Measurements from ENCODE around the gene FZD10. TPM values are rescaled to one million over a fixed set of nuclear protein-coding genes. Genes with fewer than 3 reads are reported as not detected.

FZD10 gene
- total RNA-seq, 1 donor from 2014 or later = 1.1 TPM

GRCh38 chr12:130131801-130132200 lies 30.5 kb upstream of the FZD10 start:
- DNase-seq (ENCODE audit: low spot score) = no peak

- DNase-seq (ENCODE audit: low spot score) = no peak
Measured at GRCh38 chr12:130132831-130133511, 29.3 kb upstream of the FZD10 start.

GRCh38 chr12:130133851-130134562 lies 28.3 kb upstream of the FZD10 start:
- DNase-seq (ENCODE audit: low spot score) = no peak

DNA sequence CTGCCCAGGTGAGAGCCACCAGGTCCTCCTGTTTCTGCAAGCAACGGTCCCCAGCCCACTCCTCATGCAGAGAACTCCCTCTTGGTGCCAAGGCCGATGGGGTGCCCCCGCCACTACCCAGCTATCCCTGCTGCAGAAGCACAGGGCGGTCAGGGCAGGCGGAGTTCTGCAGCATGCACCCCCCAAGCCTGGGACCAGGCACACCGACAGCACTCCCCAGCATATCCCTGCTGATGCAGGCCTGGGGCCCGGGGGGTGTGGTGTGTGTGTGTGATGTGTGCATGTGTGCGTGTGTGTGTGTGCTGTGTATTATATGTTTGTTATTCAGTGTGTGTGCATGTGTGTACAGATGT lies 27.7 kb upstream of the FZD10 start:
- no peak for DNase-seq (ENCODE audit: low spot score)

DNA sequence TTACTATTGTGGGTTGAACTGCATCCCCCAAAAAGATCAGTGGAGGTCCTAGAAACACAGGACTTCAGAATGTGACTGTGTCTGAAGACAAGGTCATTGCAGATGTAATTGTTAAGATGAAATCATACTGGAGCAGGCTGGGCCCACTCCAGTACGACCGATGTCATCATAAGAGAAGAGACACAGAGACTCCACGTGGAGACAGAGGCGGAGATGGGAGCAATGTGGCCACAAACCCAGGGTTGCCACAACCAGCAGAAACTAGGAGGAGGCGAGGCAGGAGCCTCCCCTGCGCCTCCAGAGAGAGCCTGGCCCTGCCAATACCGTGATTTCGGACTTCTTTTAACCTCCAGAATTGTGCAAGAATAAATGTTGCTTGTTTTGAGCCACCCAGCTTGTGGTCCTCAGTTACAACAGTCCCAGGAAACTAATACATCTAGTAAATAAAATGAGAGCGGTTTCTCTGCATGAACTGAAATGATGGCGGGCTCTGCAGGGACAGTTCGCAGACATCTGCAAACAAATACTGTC lies 25.7 kb upstream of the FZD10 start:
- DNase-seq (ENCODE audit: low spot score) = no peak

DNA sequence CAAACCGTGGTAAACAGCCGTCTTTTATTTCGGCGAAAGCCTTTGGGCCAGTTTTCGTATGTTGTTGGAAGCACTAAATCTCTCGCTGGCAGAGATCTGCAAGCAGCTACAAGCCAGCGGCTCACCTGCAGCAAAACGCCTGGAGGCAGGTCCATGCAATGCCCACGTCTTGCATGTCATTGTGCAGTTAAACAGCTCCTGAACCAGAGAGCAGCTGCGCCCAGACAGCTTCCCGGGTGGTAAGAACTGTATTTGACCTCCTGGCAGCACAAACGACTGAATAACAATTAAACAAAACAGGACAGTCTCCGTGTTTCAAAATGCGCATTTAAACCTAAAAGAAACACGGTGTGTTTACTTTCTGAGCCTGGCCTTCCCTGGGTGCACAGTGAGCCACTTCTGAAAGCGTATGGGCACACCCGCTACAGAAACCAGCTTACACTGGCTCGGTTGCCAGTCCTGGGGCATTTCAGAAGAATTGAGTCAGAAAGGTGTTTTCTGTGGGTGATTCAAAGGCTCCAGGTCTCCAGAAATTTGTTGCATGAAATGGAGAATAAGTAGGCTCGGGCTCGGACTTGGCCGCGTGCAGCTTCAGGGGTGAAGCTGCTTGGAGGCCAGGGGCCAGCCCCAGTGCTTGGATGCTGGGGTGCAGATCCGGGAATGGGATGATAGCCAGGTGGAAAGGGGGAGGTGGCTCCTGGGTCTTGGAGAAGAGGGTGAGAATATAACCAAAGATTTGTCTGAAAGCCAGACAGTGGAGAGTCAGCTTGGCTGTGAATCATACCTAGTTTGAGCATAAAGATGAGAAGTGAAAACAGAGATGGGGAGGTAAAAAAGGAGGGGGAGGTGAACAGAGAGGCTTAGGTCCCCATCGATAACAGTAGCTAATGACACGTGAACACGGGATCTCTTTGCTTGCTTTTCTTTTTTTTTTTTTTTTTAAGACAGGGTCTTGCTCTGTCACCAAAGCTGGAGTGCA lies 24.9 kb upstream of the FZD10 start:
- DNase-seq (ENCODE audit: low spot score) = no peak

- no peak for DNase-seq (ENCODE audit: low spot score)
Measured at GRCh38 chr12:130138478-130138877, 23.8 kb upstream of the FZD10 start.

GRCh38 chr12:130139567-130140421 lies 22.5 kb upstream of the FZD10 start:
- peak; percentile 50 for DNase-seq (ENCODE audit: low spot score)

DNA sequence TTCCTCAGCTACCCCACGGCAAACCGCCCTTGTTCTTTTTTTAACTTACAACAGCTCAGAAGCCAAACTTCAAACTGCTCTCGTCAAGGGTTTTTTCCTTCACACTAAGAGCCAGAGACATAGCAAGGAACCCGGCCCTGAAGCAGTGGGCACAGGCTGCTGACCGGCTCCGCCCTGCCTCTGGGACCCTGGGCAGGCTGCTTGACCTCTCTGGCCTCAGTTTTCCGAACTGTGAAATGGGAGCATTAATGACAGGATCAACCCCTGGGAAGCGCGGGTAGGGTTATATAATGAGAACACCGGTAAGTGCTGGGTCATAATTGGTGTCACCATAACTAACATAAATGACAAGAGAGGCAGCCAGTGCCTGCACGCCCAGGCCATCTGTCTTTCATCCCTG lies 21.2 kb upstream of the FZD10 start:
- no peak for DNase-seq (ENCODE audit: low spot score)

- DNase-seq (ENCODE audit: low spot score) = no peak
Measured at GRCh38 chr12:130141901-130142683, 20.2 kb upstream of the FZD10 start.

DNA sequence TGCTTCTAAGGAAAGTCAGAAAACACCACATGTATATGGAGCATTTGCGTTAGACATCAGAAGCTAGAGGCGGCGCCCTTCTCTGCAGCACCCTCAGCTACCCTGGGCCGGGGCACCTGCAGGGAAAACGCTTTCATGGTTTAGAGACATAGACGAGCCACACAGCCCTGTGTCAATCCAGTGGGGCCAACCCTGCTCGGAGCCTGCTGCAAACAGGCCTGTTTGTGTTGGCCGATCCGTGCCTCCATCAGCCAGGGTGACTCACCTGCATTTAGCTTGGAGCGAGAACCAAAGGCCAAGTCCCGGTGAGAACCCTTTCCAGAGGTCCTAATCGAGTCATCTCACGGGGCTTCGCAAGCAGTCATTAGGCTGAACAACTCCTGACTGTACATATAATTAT lies 19.5 kb upstream of the FZD10 start:
- DNase-seq (ENCODE audit: low spot score) = no peak

DNA sequence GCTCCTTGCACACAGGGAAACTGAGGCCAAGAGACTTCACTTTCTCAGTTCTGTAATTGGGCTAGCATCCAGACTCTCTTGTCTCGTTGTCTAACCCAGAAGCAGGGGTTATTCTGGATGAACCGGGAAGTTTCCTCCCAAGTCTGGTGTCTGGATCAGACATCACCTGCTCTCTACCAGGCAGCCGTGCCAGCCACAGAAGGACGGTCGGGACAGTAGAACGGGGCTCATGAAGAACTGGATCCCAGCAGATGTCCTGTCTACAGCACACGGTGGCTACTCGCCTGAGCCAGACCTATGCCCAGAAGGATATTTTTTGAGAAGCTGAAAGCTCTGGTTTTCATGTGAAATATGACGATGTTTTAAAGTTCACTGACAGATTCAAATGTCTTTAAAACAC lies 19.1 kb upstream of the FZD10 start:
- DNase-seq (ENCODE audit: low spot score) = no peak

DNA sequence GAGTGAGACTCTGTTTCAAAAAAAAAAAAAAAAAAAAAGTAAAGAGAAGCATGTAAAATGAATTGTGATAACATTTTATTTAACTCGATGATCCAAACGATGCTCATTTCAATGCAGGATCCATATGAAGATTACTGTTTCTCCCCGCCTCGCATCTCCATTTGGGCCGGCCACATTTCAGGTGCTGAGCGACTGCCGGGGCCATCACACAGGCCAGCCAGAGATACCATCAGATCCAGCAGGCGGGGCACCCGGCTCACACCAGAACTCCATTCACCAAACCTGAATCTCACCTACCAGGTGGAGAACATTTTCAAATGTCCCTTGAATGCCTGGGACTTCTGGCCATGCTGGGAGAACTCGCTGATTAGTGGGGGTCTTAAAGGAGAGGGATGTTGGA lies 18.0 kb upstream of the FZD10 start:
- no peak for DNase-seq (ENCODE audit: low spot score)

GRCh38 chr12:130145731-130146130 lies 16.5 kb upstream of the FZD10 start:
- no peak for DNase-seq (ENCODE audit: low spot score)

DNA sequence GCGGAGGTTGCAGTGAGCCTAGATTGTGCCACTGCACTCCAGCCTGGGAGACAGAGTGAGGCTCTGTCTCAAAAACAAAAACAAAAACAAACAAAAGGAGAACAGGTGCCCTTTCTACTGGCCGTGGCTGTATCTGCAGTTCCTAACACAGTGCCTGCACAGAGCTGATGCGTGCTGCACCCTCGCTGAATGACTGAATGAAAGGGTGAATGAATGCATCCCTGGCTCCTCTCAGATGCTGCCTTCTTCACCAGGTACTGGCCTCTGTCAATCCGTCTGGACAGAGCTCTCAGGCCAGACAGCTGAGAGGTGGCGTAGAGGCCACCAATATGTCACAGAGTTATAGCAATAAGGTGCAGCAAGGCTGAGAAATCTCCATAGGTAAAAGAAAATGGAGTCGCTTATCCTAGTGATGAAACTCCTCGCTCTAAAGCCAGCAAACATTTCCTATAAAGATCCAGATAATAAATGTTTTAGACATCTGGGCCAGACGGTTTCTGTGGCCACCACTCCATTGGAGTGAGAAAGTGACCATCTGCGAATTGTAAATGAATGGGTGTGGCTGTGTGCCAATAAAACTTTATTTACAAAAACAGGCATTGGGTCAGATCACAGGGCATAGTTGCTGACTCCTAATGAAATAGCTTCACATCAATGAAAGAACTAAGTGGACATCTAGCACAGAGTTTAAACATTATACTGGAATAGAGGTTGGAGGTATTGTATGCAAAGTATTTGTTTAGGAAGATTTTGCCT lies 15.9 kb upstream of the FZD10 start:
- DNase-seq (ENCODE audit: low spot score) = no peak

GRCh38 chr12:130147875-130148596 lies 14.2 kb upstream of the FZD10 start:
- no peak for DNase-seq (ENCODE audit: low spot score)

- no peak for DNase-seq (ENCODE audit: low spot score)
Measured at GRCh38 chr12:130151846-130152245, 10.4 kb upstream of the FZD10 start.

DNA sequence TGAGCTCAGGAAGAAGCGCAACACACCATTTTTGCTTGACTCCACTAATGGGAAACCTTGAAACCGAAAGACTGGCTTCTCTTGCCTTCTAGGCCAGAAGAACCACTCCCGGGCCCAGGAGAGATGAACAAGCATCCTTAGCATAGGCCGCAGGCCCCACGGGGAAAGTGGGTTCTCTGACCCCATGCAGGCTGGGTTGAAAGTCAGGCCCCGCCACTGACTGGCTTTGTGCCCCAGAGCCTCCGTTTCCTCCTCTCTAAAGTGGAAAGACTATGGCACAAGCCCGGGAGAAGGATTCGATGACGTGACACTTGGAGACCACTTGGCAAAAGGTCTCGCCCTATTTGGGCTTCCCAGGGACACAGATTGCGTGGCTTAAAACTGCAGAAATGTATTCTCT lies 9.9 kb upstream of the FZD10 start:
- DNase-seq (ENCODE audit: low spot score) = no peak

DNA sequence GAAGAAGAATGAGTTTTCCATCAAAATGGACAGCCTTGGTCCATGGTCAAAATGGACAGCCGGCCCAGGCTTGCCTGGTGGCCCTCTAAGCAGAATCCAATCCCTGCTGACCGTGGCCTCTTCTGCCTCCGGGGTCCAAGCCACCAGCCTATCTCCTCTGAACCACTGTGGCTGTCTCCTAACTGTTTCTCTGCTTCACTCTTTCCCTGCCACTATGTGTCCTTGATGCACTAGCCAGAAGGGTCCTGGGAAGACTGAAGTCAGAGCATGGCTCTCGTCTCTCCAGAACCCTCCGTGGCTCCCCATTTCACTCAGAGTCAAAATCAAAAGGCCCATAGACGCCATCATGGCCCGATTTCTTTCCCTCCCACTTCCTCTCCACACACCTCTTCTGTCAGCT lies 8.5 kb upstream of the FZD10 start:
- no peak for DNase-seq (ENCODE audit: low spot score)
